Adrenal gland (tissue), 12 donors: ENCODE data around the gene H6PD. TPM values are rescaled to one million over a fixed set of nuclear protein-coding genes. Genes with fewer than 3 reads are reported as not detected.
A peak's percentile ranks its signal among the peaks of the same experiment; 100 is the strongest.

Experiments used
- DNase-seq, 7 donors: peaks; one replicate each; pipeline ENCODE4 v3.0.0-alpha.2; 2019 to 2020
- H3K27ac ChIP-seq, 5 donors: fragments of 200-600 bp; sonication (generic) in 4 of 5; 1 replicate in 3 of 5; 2 replicates in 2 of 5; pipeline versions ENCODE4 v1.5.1 to v1.8.0; 2016 to 2020; ENCODE audit warnings: mild to moderate bottlenecking in 1 of 5
- H3K27me3 ChIP-seq: fragments of 200-600 bp; 2 replicates; pipeline ENCODE4 v1.8.0; 2021
- H3K36me3 ChIP-seq, 2 donors: fragments of 200-600 bp; replicated peaks in 1 of 2; 1 replicate in 1 of 2; 2 replicates in 1 of 2; pipeline versions ENCODE4 v1.5.1 to v1.8.0; 2018 to 2022
- H3K4me1 ChIP-seq, 2 donors: fragments of 200-600 bp; replicated peaks in 1 of 2; 1 replicate in 1 of 2; 2 replicates in 1 of 2; pipeline versions ENCODE4 v1.5.1 to v1.8.0; 2018 to 2021
- H3K4me3 ChIP-seq, 4 donors: fragments of 200-600 bp; sonication (generic) in 3 of 4; one replicate each; pipeline ENCODE4 v1.5.1; 2016 to 2018
- H3K9me3 ChIP-seq, 3 donors: fragments of 200-600 bp; sonication (generic) in 1 of 3; replicated peaks in 1 of 3; 1 replicate in 2 of 3; 2 replicates in 1 of 3; pipeline versions ENCODE4 v1.5.1 to v1.8.0; 2016 to 2021
- POLR2A ChIP-seq, 2 donors: fragments of 450-650 bp; IDR thresholded peaks; one replicate each; pipeline ENCODE4 v1.6.1; 2017; ENCODE audit warnings: antibody characterized with exemption in 2 of 2, mild to moderate bottlenecking in 2 of 2, moderate library complexity in 1 of 2
- WGBS, 4 donors: extraction: QIAGEN DNeasy Blood & Tissue Kit in 2 of 4; methylation state at CpG; one replicate each; pipeline versions ENCODE4 v1.1.5 to v1.1.7; 2013 to 2017; 5-methylcytosine and 5-hydroxymethylcytosine counted together
- intact Hi-C, 2 donors: fragments of 100-400 bp; cut with DNase I; formaldehyde crosslinking; loops; one replicate each; pipeline versions ENCODE4 v1.14.1 to v1.15.0; 2022 to 2023
- polyA plus RNA-seq, 3 donors: library from polyadenylated mRNA; stranded (reverse); fragments of 200-250 nt in 2 of 3; fragments of 350-450 nt in 1 of 3; fragmentation: Illumina TruSeq in 1 of 3; extraction: RNeasy Lipid Tissue Mini Kit (QIAGEN cat#74804) in 1 of 3; gene quantifications; one replicate each; pipeline ENCODE4 v1.2.3, GENCODE V29; 2013 to 2014
- total RNA-seq, 9 donors: library from RNA; depleted of rRNA in 4 of 9; stranded (reverse); fragments of >200 nt in 4 of 9; fragments of 120-200 nt in 1 of 9; fragmentation: NEBNext Ultra II Directional in 1 of 9; extraction: Animal tissue kit (Norgen Biotek cat#: 25700) in 1 of 9; gene quantifications; one replicate each; pipeline versions ENCODE4 v1.1.0 to v1.2.4, GENCODE V29; 2013 to 2023
- TF ChIP-seq, protein P1 (sequence below), 6 experiments: fragments of 450-650 bp in 4 of 6; fragments of 200-600 bp in 2 of 6; sonication (generic) in 1 of 6; IDR thresholded peaks; 1 replicate in 5 of 6; 2 replicates in 1 of 6; pipeline versions ENCODE4 v1.5.1 to v1.8.0; 2016 to 2021; ENCODE audit warnings: antibody characterized with exemption in 6 of 6, mild to moderate bottlenecking in 2 of 6, moderate library complexity in 1 of 6
- donor health status: healthy with polysubstance abuse.
- donor health status: Bipolar disorder and iron deficiency.
- donor health status: DM: yes; HTN: yes; CAD: no.
- donor health status: DM: no; HTN: no; CAD: no.
- donor health status: DM: no; HTN: no; CAD: no.
- donor health status: DM: yes; HTN: yes; CAD: no.

The H6PD gene
- total and polyA plus RNA-seq, 12 donors = 20.3 to 116 (median 80.4) TPM

DNA sequence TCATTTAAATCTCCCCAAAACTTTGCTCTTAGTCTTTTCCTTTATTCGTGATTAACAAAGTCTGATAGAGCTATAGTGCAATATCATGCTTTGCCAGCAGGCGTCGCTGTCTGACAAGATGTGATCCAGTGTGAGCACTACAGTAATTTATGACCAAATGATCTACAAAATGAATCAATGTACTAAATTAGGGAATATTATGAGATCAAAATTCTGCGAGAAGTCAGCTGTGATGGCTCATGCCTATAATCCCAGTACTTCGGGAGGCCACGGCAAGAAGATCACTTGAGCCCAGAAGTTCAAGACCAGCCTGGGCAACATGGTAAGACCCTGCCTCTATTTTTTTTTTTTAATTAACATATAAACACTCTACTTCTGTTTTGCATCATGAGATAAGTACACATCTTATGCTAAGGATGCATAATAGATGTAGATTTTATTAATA lies 54.5 kb downstream of the H6PD start:
- WGBS, 4 donors = 43 to 49% (median 46%) methylated on average over 6 of the region's 6 CpGs

DNA sequence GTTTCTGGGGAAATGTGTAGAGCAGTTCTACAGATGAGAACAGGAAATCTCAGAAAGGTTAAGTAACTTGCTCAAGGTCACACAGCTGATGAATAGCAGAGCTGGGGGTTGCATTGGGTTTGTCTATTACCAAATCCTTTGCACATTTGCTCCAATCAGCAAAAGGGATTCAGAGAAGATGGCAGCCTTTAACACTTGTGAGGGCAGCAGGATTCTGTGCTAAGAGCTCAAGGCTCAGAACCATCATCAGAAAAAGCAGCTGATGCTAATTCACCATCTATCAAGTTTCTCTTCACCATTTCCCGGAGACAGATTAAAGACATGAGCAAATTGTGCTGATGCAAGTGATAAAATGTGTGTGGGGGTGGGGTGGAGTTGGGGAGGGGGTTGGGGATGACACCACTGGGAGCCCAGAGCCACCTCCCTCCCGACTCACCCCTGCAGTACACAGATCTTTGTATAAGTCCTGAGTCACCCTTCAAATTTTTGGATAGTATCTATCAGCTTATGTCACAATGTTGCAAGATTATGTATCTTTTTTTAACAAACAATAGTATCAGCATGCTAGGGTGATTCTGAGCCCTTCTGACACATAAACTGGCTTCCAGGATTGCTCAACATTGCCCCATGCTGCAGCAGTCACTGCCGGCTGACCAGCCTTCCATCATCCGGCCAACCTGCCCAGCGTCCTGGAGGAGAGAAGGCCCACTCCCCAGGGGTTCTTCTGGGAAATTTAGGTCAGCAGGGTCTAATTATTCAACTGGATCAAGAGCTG lies 55.3 kb downstream of the H6PD start:
- Histone ChIP-seq H3K36me3 (no peaks in the 10 kb centered on the region), H3K27ac (peak overlapping the region; percentile 71 to 91 (median 77)), H3K27me3 (no peaks in the 10 kb centered on the region), H3K4me1 (peaks cover 14 to 36% of the 10 kb centered on the region in 2 donors), H3K4me3 (no peak overlapping the region), H3K9me3 (peaks cover 0 to 13% (median 0%) of the 10 kb centered on the region in 3 donors)
- WGBS, 4 donors = 11 to 27% (median 19%) methylated on average over 5 of the region's 5 CpGs
- intact Hi-C loops = loop anchor here (5.0 to 10.0 kb wide), 3 partner anchors 165 to 202 kb away; no protein-coding TSS in a partner anchor
- peak; percentile 65 to 90 (median 87) for DNase-seq
- no peak for TF ChIP-seq POLR2A (IDR thresholded peaks at IDR 0.05)
- TF ChIP-seq, protein P1, sequence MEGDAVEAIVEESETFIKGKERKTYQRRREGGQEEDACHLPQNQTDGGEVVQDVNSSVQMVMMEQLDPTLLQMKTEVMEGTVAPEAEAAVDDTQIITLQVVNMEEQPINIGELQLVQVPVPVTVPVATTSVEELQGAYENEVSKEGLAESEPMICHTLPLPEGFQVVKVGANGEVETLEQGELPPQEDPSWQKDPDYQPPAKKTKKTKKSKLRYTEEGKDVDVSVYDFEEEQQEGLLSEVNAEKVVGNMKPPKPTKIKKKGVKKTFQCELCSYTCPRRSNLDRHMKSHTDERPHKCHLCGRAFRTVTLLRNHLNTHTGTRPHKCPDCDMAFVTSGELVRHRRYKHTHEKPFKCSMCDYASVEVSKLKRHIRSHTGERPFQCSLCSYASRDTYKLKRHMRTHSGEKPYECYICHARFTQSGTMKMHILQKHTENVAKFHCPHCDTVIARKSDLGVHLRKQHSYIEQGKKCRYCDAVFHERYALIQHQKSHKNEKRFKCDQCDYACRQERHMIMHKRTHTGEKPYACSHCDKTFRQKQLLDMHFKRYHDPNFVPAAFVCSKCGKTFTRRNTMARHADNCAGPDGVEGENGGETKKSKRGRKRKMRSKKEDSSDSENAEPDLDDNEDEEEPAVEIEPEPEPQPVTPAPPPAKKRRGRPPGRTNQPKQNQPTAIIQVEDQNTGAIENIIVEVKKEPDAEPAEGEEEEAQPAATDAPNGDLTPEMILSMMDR (IDR thresholded peaks at IDR 0.05) = no peak

More for the DNA sequence above, 54.5 kb downstream of the H6PD start:
- peak overlapping the region in 4 of 5 donors; percentile 71 to 91 (median 83) for H3K27ac ChIP-seq
- TF ChIP-seq POLR2A (IDR thresholded peaks at IDR 0.05) = no peak
- TF ChIP-seq, protein P1 (IDR thresholded peaks at IDR 0.05) = peak; percentile 90 to 98 (median 98)
- intact Hi-C loops = loop anchor here (5.0 to 10.0 kb wide), 3 partner anchors 166 to 203 kb away; no protein-coding TSS in a partner anchor
- no peaks in the 10 kb centered on the region for H3K36me3 ChIP-seq
- peak; percentile 65 to 95 (median 84) for DNase-seq
- H3K4me1 ChIP-seq = peaks cover 10 to 29% of the 10 kb centered on the region in 2 donors
- no peak overlapping the region for H3K4me3 ChIP-seq
- peaks cover 0 to 13% (median 0%) of the 10 kb centered on the region in 3 donors for H3K9me3 ChIP-seq
- H3K27me3 ChIP-seq = no peaks in the 10 kb centered on the region

DNA sequence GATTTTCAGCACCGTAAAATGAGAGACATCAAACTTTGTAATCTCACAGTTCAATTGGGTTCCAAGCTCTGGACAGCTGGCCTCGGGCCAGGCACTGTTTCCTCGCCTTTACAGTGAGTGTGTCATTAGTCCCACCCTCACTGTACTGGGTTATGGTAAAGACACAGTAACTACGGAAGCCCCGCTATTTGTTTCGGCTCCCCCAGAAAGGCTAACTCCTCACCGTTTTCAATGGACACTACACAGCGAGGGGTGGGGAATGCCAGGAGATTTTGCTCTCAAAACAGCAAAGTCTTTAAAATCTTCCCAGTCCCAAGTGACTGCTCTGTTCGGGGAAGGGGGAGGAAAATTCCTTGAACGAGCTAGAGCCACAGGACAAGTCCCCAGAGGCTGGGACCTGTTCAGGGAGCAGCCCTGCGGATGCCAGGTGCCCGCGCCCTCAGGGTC lies 57.4 kb downstream of the H6PD start:
- no peaks in the 10 kb centered on the region for H3K27me3 ChIP-seq
- H3K27ac ChIP-seq = peak overlapping the region in 4 of 5 donors; percentile 59 to 93 (median 87)

More for the DNA sequence above, 57.4 kb downstream of the H6PD start:
- Histone ChIP-seq H3K36me3 (no peaks in the 10 kb centered on the region), H3K4me3 (peak overlapping the region in 2 of 4 donors; percentile 32 to 94), H3K9me3 (peaks cover 0 to 13% (median 0%) of the 10 kb centered on the region in 3 donors), H3K4me1 (peaks cover 14 to 36% of the 10 kb centered on the region in 2 donors)
- DNase-seq = peak in 6 of 7 donors; percentile 54 to 83 (median 69)
- WGBS, 4 donors = 12 to 22% (median 18%) methylated on average over 3 to 13 of the region's 13 CpGs
- TF ChIP-seq POLR2A (IDR thresholded peaks at IDR 0.05) = no peak
- TF ChIP-seq, protein P1 (IDR thresholded peaks at IDR 0.05) = no peak
- intact Hi-C loops = no loop called here
